ENCODE results near the gene BTNL9.

The BTNL9 gene

GRCh38 chr5:181062631-181063030, 22.6 kb downstream of the BTNL9 start:
- H3K36me3 ChIP-seq (ENCODE audit: control insufficient read depth, insufficient read depth, low read length): no peaks in the 10 kb centered on the region
- 79 to 93% methylated on average over 2 to 3 of the region's 6 CpGs for WGBS, 2 experiments (ENCODE audit: insufficient coverage in 2 of 2)
- H3K9me3 ChIP-seq (ENCODE audit: control insufficient read depth, low read length): no peaks in the 10 kb centered on the region
- no peak overlapping the region for H3K4me3 ChIP-seq (ENCODE audit: extremely low read depth, insufficient read depth, low read length, poor library complexity, severe bottlenecking)
- no peak overlapping the region for H3K27ac ChIP-seq (ENCODE audit: low read depth, low read length, severe bottlenecking)
- no peaks in the 10 kb centered on the region for H3K4me1 ChIP-seq (ENCODE audit: control insufficient read depth, insufficient read depth, low read length, poor library complexity, severe bottlenecking)

GRCh38 chr5:181063514-181063913, 23.4 kb downstream of the BTNL9 start:
- H3K27ac ChIP-seq (ENCODE audit: low read depth, low read length, severe bottlenecking): no peak overlapping the region
- no peak overlapping the region for H3K4me3 ChIP-seq (ENCODE audit: extremely low read depth, insufficient read depth, low read length, poor library complexity, severe bottlenecking)
- H3K9me3 ChIP-seq (ENCODE audit: control insufficient read depth, low read length): no peaks in the 10 kb centered on the region
- no peaks in the 10 kb centered on the region for H3K4me1 ChIP-seq (ENCODE audit: control insufficient read depth, insufficient read depth, low read length, poor library complexity, severe bottlenecking)
- 66 to 86% methylated on average over 7 to 8 of the region's 8 CpGs for WGBS, 2 experiments (ENCODE audit: insufficient coverage in 2 of 2)
- H3K36me3 ChIP-seq (ENCODE audit: control insufficient read depth, insufficient read depth, low read length): no peaks in the 10 kb centered on the region

GRCh38 chr5:181064987-181065386, 24.9 kb downstream of the BTNL9 start:
- H3K36me3 ChIP-seq (ENCODE audit: control insufficient read depth, insufficient read depth, low read length): no peaks in the 10 kb centered on the region
- no peak overlapping the region for H3K27ac ChIP-seq (ENCODE audit: low read depth, low read length, severe bottlenecking)
- WGBS, 2 experiments (ENCODE audit: insufficient coverage in 2 of 2): 84 to 92% methylated on average over 5 to 6 of the region's 7 CpGs
- no peaks in the 10 kb centered on the region for H3K4me1 ChIP-seq (ENCODE audit: control insufficient read depth, insufficient read depth, low read length, poor library complexity, severe bottlenecking)
- H3K4me3 ChIP-seq (ENCODE audit: extremely low read depth, insufficient read depth, low read length, poor library complexity, severe bottlenecking): no peak overlapping the region
- no peaks in the 10 kb centered on the region for H3K9me3 ChIP-seq (ENCODE audit: control insufficient read depth, low read length)

GRCh38 chr5:181069767-181070491, 29.9 kb downstream of the BTNL9 start:
- Histone ChIP-seq H3K9me3 (ENCODE audit: control insufficient read depth, low read length) (peaks cover 9% of the 10 kb centered on the region), H3K27ac (ENCODE audit: low read depth, low read length, severe bottlenecking) (no peak overlapping the region), H3K4me1 (ENCODE audit: control insufficient read depth, insufficient read depth, low read length, poor library complexity, severe bottlenecking) (no peaks in the 10 kb centered on the region), H3K4me3 (ENCODE audit: extremely low read depth, insufficient read depth, low read length, poor library complexity, severe bottlenecking) (no peak overlapping the region), H3K36me3 (ENCODE audit: control insufficient read depth, insufficient read depth, low read length) (no peaks in the 10 kb centered on the region)
- 69 to 70% methylated on average over 23 to 24 of the region's 26 CpGs for WGBS, 2 experiments (ENCODE audit: insufficient coverage in 2 of 2)

- H3K4me3 ChIP-seq (ENCODE audit: extremely low read depth, insufficient read depth, low read length, poor library complexity, severe bottlenecking): no peak overlapping the region
- H3K9me3 ChIP-seq (ENCODE audit: control insufficient read depth, low read length): peaks cover 12% of the 10 kb centered on the region
- no peaks in the 10 kb centered on the region for H3K36me3 ChIP-seq (ENCODE audit: control insufficient read depth, insufficient read depth, low read length)
- WGBS, 2 experiments (ENCODE audit: insufficient coverage in 2 of 2): 85% methylated on average over 14 of the region's 14 CpGs
- H3K27ac ChIP-seq (ENCODE audit: low read depth, low read length, severe bottlenecking): no peak overlapping the region
- no peaks in the 10 kb centered on the region for H3K4me1 ChIP-seq (ENCODE audit: control insufficient read depth, insufficient read depth, low read length, poor library complexity, severe bottlenecking)
Measured at GRCh38 chr5:181070523-181070922, 30.5 kb downstream of the BTNL9 start.

GRCh38 chr5:181071257-181071656, 31.2 kb downstream of the BTNL9 start:
- Histone ChIP-seq H3K4me3 (ENCODE audit: extremely low read depth, insufficient read depth, low read length, poor library complexity, severe bottlenecking) (no peak overlapping the region), H3K9me3 (ENCODE audit: control insufficient read depth, low read length) (peaks cover 12% of the 10 kb centered on the region), H3K27ac (ENCODE audit: low read depth, low read length, severe bottlenecking) (no peak overlapping the region), H3K36me3 (ENCODE audit: control insufficient read depth, insufficient read depth, low read length) (no peaks in the 10 kb centered on the region), H3K4me1 (ENCODE audit: control insufficient read depth, insufficient read depth, low read length, poor library complexity, severe bottlenecking) (no peaks in the 10 kb centered on the region)
- 53 to 60% methylated on average over 3 to 4 of the region's 6 CpGs for WGBS, 2 experiments (ENCODE audit: insufficient coverage in 2 of 2)

GRCh38 chr5:181076920-181077319, 36.9 kb downstream of the BTNL9 start:
- no peaks in the 10 kb centered on the region for H3K4me1 ChIP-seq (ENCODE audit: control insufficient read depth, insufficient read depth, low read length, poor library complexity, severe bottlenecking)
- H3K27ac ChIP-seq (ENCODE audit: low read depth, low read length, severe bottlenecking): no peak overlapping the region
- H3K9me3 ChIP-seq (ENCODE audit: control insufficient read depth, low read length): peaks cover 14% of the 10 kb centered on the region
- H3K36me3 ChIP-seq (ENCODE audit: control insufficient read depth, insufficient read depth, low read length): no peaks in the 10 kb centered on the region
- no peak overlapping the region for H3K4me3 ChIP-seq (ENCODE audit: extremely low read depth, insufficient read depth, low read length, poor library complexity, severe bottlenecking)

- Histone ChIP-seq H3K4me3 (ENCODE audit: extremely low read depth, insufficient read depth, low read length, poor library complexity, severe bottlenecking) (no peak overlapping the region), H3K27ac (ENCODE audit: low read depth, low read length, severe bottlenecking) (no peak overlapping the region), H3K36me3 (ENCODE audit: control insufficient read depth, insufficient read depth, low read length) (no peaks in the 10 kb centered on the region), H3K4me1 (ENCODE audit: control insufficient read depth, insufficient read depth, low read length, poor library complexity, severe bottlenecking) (no peaks in the 10 kb centered on the region), H3K9me3 (ENCODE audit: control insufficient read depth, low read length) (no peaks in the 10 kb centered on the region)
Measured at GRCh38 chr5:181081989-181082388, 41.9 kb downstream of the BTNL9 start.

GRCh38 chr5:181084621-181085195, 44.6 kb downstream of the BTNL9 start:
- no peak overlapping the region for H3K4me3 ChIP-seq (ENCODE audit: extremely low read depth, insufficient read depth, low read length, poor library complexity, severe bottlenecking)
- H3K27ac ChIP-seq (ENCODE audit: low read depth, low read length, severe bottlenecking): no peak overlapping the region
- no peaks in the 10 kb centered on the region for H3K4me1 ChIP-seq (ENCODE audit: control insufficient read depth, insufficient read depth, low read length, poor library complexity, severe bottlenecking)
- WGBS, 2 experiments (ENCODE audit: insufficient coverage in 2 of 2): 80 to 82% methylated on average over 18 of the region's 18 CpGs
- no peaks in the 10 kb centered on the region for H3K9me3 ChIP-seq (ENCODE audit: control insufficient read depth, low read length)
- no peaks in the 10 kb centered on the region for H3K36me3 ChIP-seq (ENCODE audit: control insufficient read depth, insufficient read depth, low read length)

GRCh38 chr5:181086026-181086883, 46.2 kb downstream of the BTNL9 start:
- WGBS, 2 experiments (ENCODE audit: insufficient coverage in 2 of 2): 68 to 86% methylated on average over 10 to 11 of the region's 17 CpGs
- no peaks in the 10 kb centered on the region for H3K4me1 ChIP-seq (ENCODE audit: control insufficient read depth, insufficient read depth, low read length, poor library complexity, severe bottlenecking)
- no peaks in the 10 kb centered on the region for H3K36me3 ChIP-seq (ENCODE audit: control insufficient read depth, insufficient read depth, low read length)
- no peak overlapping the region for H3K27ac ChIP-seq (ENCODE audit: low read depth, low read length, severe bottlenecking)
- no peaks in the 10 kb centered on the region for H3K9me3 ChIP-seq (ENCODE audit: control insufficient read depth, low read length)
- no peak overlapping the region for H3K4me3 ChIP-seq (ENCODE audit: extremely low read depth, insufficient read depth, low read length, poor library complexity, severe bottlenecking)

- WGBS, 2 experiments (ENCODE audit: insufficient coverage in 2 of 2): 74 to 80% methylated on average over 2 to 4 of the region's 7 CpGs
- Histone ChIP-seq H3K9me3 (ENCODE audit: control insufficient read depth, low read length) (no peaks in the 10 kb centered on the region), H3K27ac (ENCODE audit: low read depth, low read length, severe bottlenecking) (no peak overlapping the region), H3K36me3 (ENCODE audit: control insufficient read depth, insufficient read depth, low read length) (no peaks in the 10 kb centered on the region), H3K4me1 (ENCODE audit: control insufficient read depth, insufficient read depth, low read length, poor library complexity, severe bottlenecking) (no peaks in the 10 kb centered on the region), H3K4me3 (ENCODE audit: extremely low read depth, insufficient read depth, low read length, poor library complexity, severe bottlenecking) (no peak overlapping the region)
Measured at GRCh38 chr5:181086884-181087205, 46.8 kb downstream of the BTNL9 start.

Measured in mesodermal cell (in vitro differentiated cells).